ENCODE measurements around the gene UGT2B7.

Gene UGT2B7

DNA sequence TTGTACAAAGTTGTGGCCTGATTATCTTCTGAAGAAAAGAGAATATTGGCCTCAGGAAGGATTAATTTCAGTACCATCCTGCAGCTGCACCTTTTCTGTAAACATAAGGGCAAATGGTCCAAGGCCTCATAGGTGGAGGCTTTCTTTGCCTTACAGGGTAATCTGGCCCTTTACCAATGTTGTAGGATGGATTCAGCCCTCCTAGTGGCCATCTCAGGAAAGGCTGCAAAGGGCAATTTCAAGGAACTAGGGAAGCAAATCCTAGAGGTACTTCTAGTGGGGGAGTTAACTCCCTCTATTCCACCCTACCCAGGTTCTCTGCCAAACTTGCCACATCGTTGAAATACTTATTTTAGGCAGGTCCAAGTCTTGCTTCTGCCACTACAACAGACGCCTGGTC lies 60.6 kb downstream of the UGT2B7 start:
- no peak for DNase-seq (ENCODE audit: low read depth)

Measured in activated T-cell treated with anti-CD3 and anti-CD28 coated beads for 24 hours (primary cell).